Endothelial cell (in vitro differentiated cells): ENCODE measurements around the gene PLAAT1. TPM values are rescaled to one million over a fixed set of nuclear protein-coding genes. Genes with fewer than 3 reads are reported as not detected.

Experiments used
- DNase-seq: peaks from one replicate; pipeline ENCODE4 v3.0.0; 2021; ENCODE audit warnings: low spot score
- H3K27ac Mint-ChIP-seq: one replicate; pipeline ENCODE4 v1.8.0; 2021; ENCODE audit warnings: mixed read lengths, inconsistent platforms; ENCODE audit not compliant: unreplicated experiment
- H3K27me3 Mint-ChIP-seq: one replicate; pipeline ENCODE4 v1.8.0; 2021; ENCODE audit warnings: mild to moderate bottlenecking, moderate library complexity, mixed read lengths, inconsistent platforms; ENCODE audit not compliant: unreplicated experiment
- H3K36me3 Mint-ChIP-seq: one replicate; pipeline ENCODE4 v1.8.0; 2021; ENCODE audit warnings: mild to moderate bottlenecking, low read depth, mixed read lengths, inconsistent platforms; ENCODE audit not compliant: unreplicated experiment
- H3K4me1 Mint-ChIP-seq: one replicate; pipeline ENCODE4 v1.8.0; 2021; ENCODE audit warnings: mild to moderate bottlenecking, mixed read lengths, inconsistent platforms; ENCODE audit not compliant: unreplicated experiment
- H3K4me3 Mint-ChIP-seq: one replicate; pipeline ENCODE4 v1.8.0; 2021; ENCODE audit warnings: mild to moderate bottlenecking, mixed read lengths, inconsistent platforms; ENCODE audit not compliant: unreplicated experiment
- H3K9me3 Mint-ChIP-seq: one replicate; pipeline ENCODE4 v1.8.0; 2021; ENCODE audit warnings: mixed read lengths, inconsistent platforms; ENCODE audit not compliant: unreplicated experiment
- CTCF ChIP-seq: fragments of 200-600 bp; sonication (generic); IDR thresholded peaks from one replicate; pipeline ENCODE4 v1.5.0; 2021; ENCODE audit warnings: antibody characterized with exemption; ENCODE audit not compliant: unreplicated experiment
- total RNA-seq: library from RNA; stranded (reverse); fragmentation: NEBNext Ultra II Directional; extraction: Animal tissue kit (Norgen Biotek cat#: 25700); gene quantifications from one replicate; pipeline ENCODE4 v1.2.1, GENCODE V29; 2021; ENCODE audit not compliant: unreplicated experiment

Gene PLAAT1
- total RNA-seq, 1 donor from 2014 or later, result 1.7 TPM

- DNase-seq, result no peak
- Mint-ChIP-seq H3K27me3 (no peaks in the 10 kb centered on the region), H3K4me1 (peaks cover 11% of the 10 kb centered on the region), H3K9me3 (no peaks in the 10 kb centered on the region), H3K27ac (no peak overlapping the region), H3K36me3 (no peaks in the 10 kb centered on the region), H3K4me3 (no peak overlapping the region)
- TF ChIP-seq CTCF, result no peak
These were observed 72.3 kb downstream of the PLAAT1 start for GRCh38 chr3:193313061-193313958.

GRCh38 chr3:193314161-193314560 lies 73.1 kb downstream of the PLAAT1 start:
- Mint-ChIP-seq H3K9me3 (no peaks in the 10 kb centered on the region), H3K4me3 (no peak overlapping the region), H3K27ac (no peak overlapping the region), H3K36me3 (no peaks in the 10 kb centered on the region), H3K27me3 (no peaks in the 10 kb centered on the region), H3K4me1 (peaks cover 11% of the 10 kb centered on the region)
- no peak for TF ChIP-seq CTCF
- no peak for DNase-seq

GRCh38 chr3:193317682-193318300 lies 76.8 kb downstream of the PLAAT1 start:
- H3K27ac Mint-ChIP-seq, result no peak overlapping the region
- H3K4me1 Mint-ChIP-seq, result peaks cover 6% of the 10 kb centered on the region
- no peaks in the 10 kb centered on the region for H3K27me3 Mint-ChIP-seq
- no peaks in the 10 kb centered on the region for H3K9me3 Mint-ChIP-seq
- H3K4me3 Mint-ChIP-seq, result no peak overlapping the region
- TF ChIP-seq CTCF, result no peak
- no peaks in the 10 kb centered on the region for H3K36me3 Mint-ChIP-seq
- DNase-seq, result no peak

Other genes with a start within 250 kb of the PLAAT1 start
- 0.23 TPM for gene ATP13A5, start 137.5 kb downstream of the PLAAT1 start, total RNA-seq